HTERT RPE-1 (cell line): ENCODE measurements around the gene TRNAU1AP.
"Not testable (repeated sequence)": the region's sequence is repeated elsewhere in the genome, so short reads cannot be mapped to it uniquely, and the experiment has no call there.

ENCODE experiments used
- in situ Hi-C: fragments of 300-500 bp; cut with MboI; formaldehyde crosslinking; loops from 4 replicates; pipeline ENCODE4 v1.14.3; 2020; ENCODE audit warnings: low sequenced_read_pairs

The TRNAU1AP gene

GRCh38 chr1:28577052-28577678 lies 24.3 kb downstream of the TRNAU1AP start:
- in situ Hi-C loops = no loop called here

GRCh38 chr1:28577738-28578536 lies 25.1 kb downstream of the TRNAU1AP start:
- in situ Hi-C loops = no loop called here

GRCh38 chr1:28578696-28579218 lies 25.9 kb downstream of the TRNAU1AP start:
- in situ Hi-C loops = no loop called here

- in situ Hi-C loops = no loop called here
These were observed 26.5 kb downstream of the TRNAU1AP start for GRCh38 chr1:28579401-28579800.

GRCh38 chr1:28580722-28581530 lies 28.0 kb downstream of the TRNAU1AP start:
- in situ Hi-C loops = no loop called here

GRCh38 chr1:28581531-28582247 lies 28.8 kb downstream of the TRNAU1AP start:
- in situ Hi-C loops = no loop called here

- in situ Hi-C loops = no loop called here
These were observed 29.3 kb downstream of the TRNAU1AP start for GRCh38 chr1:28582248-28582615.

GRCh38 chr1:28586585-28587391 lies 33.9 kb downstream of the TRNAU1AP start:
- in situ Hi-C loops = not testable (repeated sequence)

GRCh38 chr1:28591708-28592320 lies 38.9 kb downstream of the TRNAU1AP start, which contains the start of gene RAB42:
Gene RAB42 (plus strand): TSS chr1:28592265. CDS start chr1:28592512, 247 bp downstream.
- in situ Hi-C loops = no loop called here

GRCh38 chr1:28592321-28593071 lies 39.6 kb downstream of the TRNAU1AP start:
- in situ Hi-C loops = no loop called here

GRCh38 chr1:28593988-28594356 lies 41.1 kb downstream of the TRNAU1AP start:
- in situ Hi-C loops = not testable (repeated sequence)

- in situ Hi-C loops = not testable (repeated sequence)
These were observed 42.0 kb downstream of the TRNAU1AP start for GRCh38 chr1:28594686-28595411.

- in situ Hi-C loops = no loop called here
These were observed 42.7 kb downstream of the TRNAU1AP start for GRCh38 chr1:28595412-28596191.

GRCh38 chr1:28596276-28596675 lies 43.4 kb downstream of the TRNAU1AP start:
- in situ Hi-C loops = not testable (repeated sequence)

- in situ Hi-C loops = no loop called here
These were observed 48.8 kb downstream of the TRNAU1AP start for GRCh38 chr1:28601696-28602095.

- in situ Hi-C loops = no loop called here
These were observed 49.9 kb downstream of the TRNAU1AP start for GRCh38 chr1:28602536-28603439.
